Measurements from ENCODE around the gene HKDC1. TPM values are rescaled to one million over a fixed set of nuclear protein-coding genes. Genes with fewer than 3 reads are reported as not detected.

The HKDC1 gene
- total and polyA plus RNA-seq, 11 donors, result 0.11 to 0.19 (median 0.14) TPM; not detected in 8

DNA sequence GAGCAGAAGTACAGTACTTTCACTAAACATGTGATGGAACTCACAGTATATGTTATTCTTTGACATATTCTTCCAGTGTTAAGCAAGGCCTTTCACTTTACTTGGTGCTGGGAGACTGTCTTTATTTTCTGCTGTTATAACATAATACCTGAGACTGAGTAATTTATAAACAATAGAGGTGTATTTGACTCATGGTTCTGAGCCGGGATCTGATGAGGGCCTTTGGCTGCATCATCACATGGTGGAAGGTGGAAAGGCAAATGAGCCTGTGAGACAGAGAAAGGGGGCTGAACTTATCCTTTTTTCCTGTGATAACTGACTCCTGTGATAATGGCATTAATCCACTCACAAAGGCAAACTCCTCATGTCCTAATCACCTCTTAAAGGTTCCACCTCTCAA, 38.7 kb upstream of the HKDC1 start:
- H3K36me3 ChIP-seq, result peaks cover 0 to 37% (median 19%) of the 10 kb centered on the region in 9 donors
- H3K9me3 ChIP-seq, result no peaks in the 10 kb centered on the region
- no peaks in the 10 kb centered on the region for H3K27me3 ChIP-seq
- no peak for DNase-seq
- intact Hi-C loops (cut with DNase I), result loop anchor here in 2 of 10 donors (2.0 to 10.0 kb wide), 3 partner anchors 57 to 187 kb away; partner anchors contain the start of gene VPS26A (in 1 of the 2)
- TF ChIP-seq, protein P1, sequence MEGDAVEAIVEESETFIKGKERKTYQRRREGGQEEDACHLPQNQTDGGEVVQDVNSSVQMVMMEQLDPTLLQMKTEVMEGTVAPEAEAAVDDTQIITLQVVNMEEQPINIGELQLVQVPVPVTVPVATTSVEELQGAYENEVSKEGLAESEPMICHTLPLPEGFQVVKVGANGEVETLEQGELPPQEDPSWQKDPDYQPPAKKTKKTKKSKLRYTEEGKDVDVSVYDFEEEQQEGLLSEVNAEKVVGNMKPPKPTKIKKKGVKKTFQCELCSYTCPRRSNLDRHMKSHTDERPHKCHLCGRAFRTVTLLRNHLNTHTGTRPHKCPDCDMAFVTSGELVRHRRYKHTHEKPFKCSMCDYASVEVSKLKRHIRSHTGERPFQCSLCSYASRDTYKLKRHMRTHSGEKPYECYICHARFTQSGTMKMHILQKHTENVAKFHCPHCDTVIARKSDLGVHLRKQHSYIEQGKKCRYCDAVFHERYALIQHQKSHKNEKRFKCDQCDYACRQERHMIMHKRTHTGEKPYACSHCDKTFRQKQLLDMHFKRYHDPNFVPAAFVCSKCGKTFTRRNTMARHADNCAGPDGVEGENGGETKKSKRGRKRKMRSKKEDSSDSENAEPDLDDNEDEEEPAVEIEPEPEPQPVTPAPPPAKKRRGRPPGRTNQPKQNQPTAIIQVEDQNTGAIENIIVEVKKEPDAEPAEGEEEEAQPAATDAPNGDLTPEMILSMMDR (IDR thresholded peaks at IDR 0.05), result no peak
- no peak for TF ChIP-seq POLR2A (IDR thresholded peaks at IDR 0.05)
- no peak for ATAC-seq
- WGBS, 4 donors, result 45 to 78% (median 65%) methylated on average over 1 of the region's 1 CpG
- peak overlapping the region in 10 of 12 donors; percentile 82 to 99 (median 94) for H3K4me3 ChIP-seq
- H3K27ac ChIP-seq, result peak overlapping the region in 1 of 12 donors; percentile 15
- H3K4me1 ChIP-seq, result peaks cover 0 to 38% (median 26%) of the 10 kb centered on the region in 12 donors

DNA sequence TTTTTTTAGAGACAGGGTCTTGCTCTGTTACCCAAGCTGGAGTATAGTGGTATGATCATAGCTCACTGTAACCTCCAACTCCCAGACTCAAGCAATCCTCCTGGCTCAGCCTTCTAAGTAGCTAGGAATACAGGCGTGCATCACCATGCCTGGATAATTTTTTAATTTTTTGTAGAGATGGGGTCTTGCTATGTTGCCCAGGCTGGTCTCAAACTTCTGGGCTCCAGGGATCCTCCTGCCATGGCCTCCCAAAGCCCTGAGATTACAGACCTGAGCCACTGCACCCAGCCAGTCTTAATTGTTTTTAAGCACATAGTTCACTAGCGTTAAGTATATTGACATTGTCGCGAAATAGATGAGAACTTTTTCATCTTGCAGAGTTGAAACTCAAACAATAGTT, 38.1 kb upstream of the HKDC1 start:
- WGBS, 4 donors, result 85 to 92% (median 89%) methylated on average over 4 of the region's 4 CpGs
- H3K4me3 ChIP-seq, result peak overlapping the region in 2 of 12 donors; percentile 86 to 98
- peaks cover 0 to 38% (median 26%) of the 10 kb centered on the region in 12 donors for H3K4me1 ChIP-seq
- ATAC-seq (no peak), DNase-seq (no peak)
- TF ChIP-seq POLR2A (IDR thresholded peaks at IDR 0.05), result no peak
- TF ChIP-seq, protein P1 (IDR thresholded peaks at IDR 0.05), result no peak
- H3K27me3 ChIP-seq, result no peaks in the 10 kb centered on the region
- no peak overlapping the region for H3K27ac ChIP-seq
- no peaks in the 10 kb centered on the region for H3K9me3 ChIP-seq
- H3K36me3 ChIP-seq, result peaks cover 0 to 42% (median 24%) of the 10 kb centered on the region in 9 donors
- intact Hi-C loops (cut with DNase I), result loop anchor here in 2 of 10 donors (10.0 kb wide), 2 partner anchors 177 to 187 kb away; no protein-coding TSS in a partner anchor

DNA sequence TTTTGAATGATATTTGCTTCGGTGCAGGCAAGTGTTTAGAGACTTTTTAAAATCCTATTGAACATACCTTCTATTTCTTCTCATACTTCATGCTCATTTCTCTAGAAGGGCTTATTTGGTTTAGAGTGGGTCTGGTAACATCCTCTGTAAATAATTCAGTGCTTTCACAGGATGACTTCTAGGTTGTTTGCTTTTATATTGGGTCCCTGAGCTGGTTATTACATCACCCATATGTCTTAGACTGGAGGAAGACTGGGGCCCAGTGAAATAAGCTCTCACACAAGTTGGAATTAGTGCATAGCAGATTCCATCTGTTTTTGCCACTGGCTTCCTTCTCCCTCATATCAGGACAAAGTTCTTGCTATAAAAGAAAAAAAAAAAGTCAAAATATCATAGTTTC, 33.6 kb upstream of the HKDC1 start:
- WGBS, 4 donors, result 93 to 100% (median 96%) methylated on average over 1 of the region's 1 CpG
- TF ChIP-seq POLR2A (IDR thresholded peaks at IDR 0.05), result no peak
- TF ChIP-seq, protein P1 (IDR thresholded peaks at IDR 0.05), result no peak
- Histone ChIP-seq H3K4me3 (no peak overlapping the region), H3K9me3 (no peaks in the 10 kb centered on the region), H3K36me3 (peaks cover 0 to 87% (median 69%) of the 10 kb centered on the region in 9 donors), H3K27me3 (no peaks in the 10 kb centered on the region), H3K27ac (no peak overlapping the region), H3K4me1 (peaks cover 0 to 21% (median 12%) of the 10 kb centered on the region in 12 donors)
- no peak for DNase-seq
- intact Hi-C loops (cut with DNase I), result loop anchor here in 2 of 10 donors (10.0 kb wide), 2 partner anchors 182 to 192 kb away; no protein-coding TSS in a partner anchor
- no peak for ATAC-seq

DNA sequence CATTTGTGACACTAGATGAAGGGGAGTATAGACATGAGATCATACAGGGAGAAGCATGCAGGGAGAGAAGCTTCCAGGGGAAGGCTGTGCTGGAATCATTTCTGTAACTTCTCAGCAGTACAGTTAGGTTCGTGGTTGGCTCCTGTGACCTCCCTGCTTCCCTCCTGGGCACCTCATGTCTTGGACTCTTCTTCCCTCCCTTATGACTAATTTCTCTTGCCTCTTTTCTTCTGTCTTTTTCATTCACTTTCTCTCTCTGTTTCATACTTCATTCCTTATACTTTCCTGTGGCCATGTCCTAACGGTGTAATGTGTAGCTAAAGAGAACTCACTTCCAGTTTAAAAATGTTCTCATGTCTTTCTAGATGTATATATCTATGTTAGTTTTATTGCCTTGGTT, 19.1 kb upstream of the HKDC1 start:
- no peak for DNase-seq
- 66 to 79% (median 72%) methylated on average over 2 of the region's 2 CpGs for WGBS, 4 donors
- Histone ChIP-seq H3K27me3 (no peaks in the 10 kb centered on the region), H3K36me3 (peaks cover 0 to 100% (median 94%) of the 10 kb centered on the region in 9 donors), H3K9me3 (no peaks in the 10 kb centered on the region), H3K4me1 (no peaks in the 10 kb centered on the region), H3K4me3 (no peak overlapping the region), H3K27ac (no peak overlapping the region)
- intact Hi-C loops (cut with DNase I), result no loop called here
- TF ChIP-seq, protein P1 (IDR thresholded peaks at IDR 0.05), result no peak
- TF ChIP-seq POLR2A (IDR thresholded peaks at IDR 0.05), result no peak
- no peak for ATAC-seq

All from heart left ventricle (tissue), 16 donors.